ENCODE measurements around the gene LEPROT.

LEPROT gene

DNA sequence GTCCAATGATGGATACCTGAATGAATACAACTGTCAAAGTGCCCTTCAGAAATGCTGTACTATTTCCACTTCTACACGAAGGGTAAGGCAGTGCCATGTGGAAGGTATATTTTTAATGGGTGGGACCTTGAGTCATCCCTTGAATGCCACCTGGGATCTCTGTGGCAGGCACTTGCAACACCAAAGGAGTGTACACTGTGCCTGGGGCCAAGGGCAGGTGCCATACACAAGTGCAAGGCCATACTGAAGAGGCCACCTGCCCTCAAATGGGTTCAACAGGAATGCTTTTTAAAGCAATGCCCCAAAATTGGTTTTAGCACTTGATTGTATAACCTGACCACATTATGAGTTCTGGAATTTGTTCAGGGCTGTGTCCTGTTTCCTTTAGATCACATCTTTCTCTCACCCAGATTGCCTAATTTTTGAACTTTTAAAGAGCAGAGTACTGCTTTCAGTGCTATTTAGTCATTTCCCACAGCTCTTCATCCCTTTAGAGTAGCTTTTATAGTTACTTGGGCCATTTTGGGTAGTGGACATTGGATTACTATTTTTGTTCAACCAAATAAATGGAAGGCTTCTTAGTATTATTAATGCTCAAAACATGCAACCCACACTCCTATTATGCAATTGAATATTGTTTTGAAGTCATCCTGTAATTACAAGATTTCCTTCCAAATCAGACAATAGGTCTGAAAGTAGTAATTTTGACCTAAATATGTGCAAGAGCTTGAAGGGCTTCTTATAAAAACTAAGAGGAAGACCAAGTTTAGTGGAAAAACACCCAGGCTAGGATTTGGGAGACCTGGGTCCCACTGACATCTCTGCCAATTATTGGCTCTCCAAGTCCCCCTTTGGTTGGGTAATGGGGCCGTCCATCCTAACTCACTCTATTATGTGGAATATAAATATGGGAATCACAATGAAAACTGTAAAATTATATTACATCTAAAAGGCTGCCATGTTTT is 57.2 kb downstream of the LEPROT start:
- DNase-seq (ENCODE audit: low read depth in 3 of 3) = no peak

DNA sequence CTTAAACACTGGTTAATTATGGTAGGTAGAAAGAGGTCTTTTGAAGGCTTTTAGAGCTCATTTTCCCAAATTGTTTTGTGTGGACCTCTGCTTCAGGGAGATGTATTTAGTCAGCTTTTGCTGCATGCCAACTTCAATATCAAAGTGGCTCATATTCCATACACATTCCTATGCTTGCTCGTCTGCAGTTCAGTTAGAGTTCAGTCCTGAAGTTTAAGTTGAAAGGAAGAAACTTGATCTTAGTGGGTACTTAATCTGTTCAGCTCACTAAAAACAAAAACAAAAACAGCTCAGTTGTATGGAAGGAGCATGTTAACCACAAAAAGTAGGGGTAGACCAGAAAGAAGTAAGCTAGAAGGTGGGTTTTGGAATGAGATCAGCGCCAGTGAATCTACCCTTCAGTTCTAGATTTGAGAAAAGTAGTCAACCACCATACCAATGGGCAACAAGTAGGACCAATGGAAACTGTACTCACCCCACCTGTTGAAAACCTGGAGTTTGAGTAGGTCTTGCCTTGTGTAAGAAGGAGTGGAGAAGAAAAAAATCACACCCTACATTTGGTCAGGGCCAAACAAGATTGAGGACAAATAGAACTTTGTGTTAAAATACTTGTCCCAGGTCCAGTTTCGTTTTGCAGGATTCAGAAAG is 58.0 kb downstream of the LEPROT start:
- DNase-seq (ENCODE audit: low read depth in 3 of 3) = no peak

DNA sequence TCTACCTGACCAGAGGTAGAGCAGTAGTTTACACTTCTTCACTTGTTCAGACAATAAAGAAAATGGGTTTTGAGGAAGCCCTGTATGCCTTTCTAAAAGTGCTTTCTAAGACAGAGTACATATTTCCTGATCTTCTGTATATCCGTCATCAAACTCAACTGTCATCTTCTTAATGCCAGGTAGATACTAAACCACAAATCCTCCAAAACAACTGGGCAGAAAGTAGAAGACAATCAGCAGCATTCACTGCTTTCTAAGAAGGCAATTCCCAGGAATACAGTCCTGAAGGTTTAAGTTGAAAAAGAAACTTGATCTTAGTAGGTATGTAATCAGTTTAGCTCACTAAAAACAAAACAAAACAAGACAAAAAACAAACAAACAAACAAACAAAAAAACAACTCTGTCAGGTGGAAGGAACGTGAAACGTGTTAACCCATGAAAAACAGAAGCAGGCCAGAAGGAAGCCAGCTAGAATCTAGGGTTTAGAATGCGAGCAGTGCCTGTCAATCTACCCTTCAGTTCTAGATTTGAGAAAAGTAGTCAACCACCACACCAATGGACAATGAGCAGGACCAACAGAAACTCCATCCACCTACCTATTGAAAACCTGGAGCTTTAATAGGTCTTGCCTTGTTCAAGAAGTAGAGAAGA is 59.2 kb downstream of the LEPROT start:
- DNase-seq (ENCODE audit: low read depth in 3 of 3) = no peak

DNA sequence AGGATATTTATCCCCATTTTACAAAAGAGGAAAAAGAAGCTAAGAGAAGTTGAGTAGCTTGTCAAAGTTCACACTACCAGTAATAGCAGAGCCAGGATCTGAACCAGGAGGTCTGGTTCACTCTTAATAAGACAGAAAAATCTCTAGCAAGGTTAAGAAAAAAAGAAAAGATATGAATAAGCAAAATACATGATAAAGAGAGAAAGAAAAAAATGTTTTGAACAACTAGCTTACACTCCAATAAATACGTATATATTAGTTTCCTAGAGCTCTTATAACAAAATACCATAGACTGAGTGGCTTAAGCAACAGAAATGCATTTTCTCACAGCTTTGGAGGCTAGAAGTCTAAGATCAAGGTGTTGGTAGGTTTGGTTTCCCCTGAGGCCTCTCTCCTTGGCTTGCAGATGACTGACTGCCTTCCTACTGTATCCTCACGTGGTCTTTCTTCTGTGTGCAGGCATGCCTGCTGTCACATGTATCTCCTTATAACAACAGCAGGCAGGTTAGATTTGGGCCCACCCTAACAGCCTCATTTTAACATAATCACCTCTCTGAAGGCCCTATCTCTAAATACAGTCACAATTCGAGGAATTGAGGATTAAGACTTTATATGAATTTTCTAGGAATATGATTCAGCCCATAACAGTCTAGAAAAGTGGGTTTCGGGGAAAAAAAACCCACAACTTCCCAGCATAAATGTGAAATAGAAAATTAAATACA is 60.4 kb downstream of the LEPROT start:
- DNase-seq (ENCODE audit: low read depth in 3 of 3) = no peak

GRCh38 chr1:65483993-65484754 is 63.7 kb downstream of the LEPROT start:
- no peak for DNase-seq (ENCODE audit: low read depth in 3 of 3)

Measured in stimulated activated CD4-positive, alpha-beta T cell treated with anti-CD3 and anti-CD28 coated beads, TNF-alpha, amount 100 ng/mL, for 48 hours (primary cell).